Natural killer cell (primary cell): Measurements from ENCODE around the gene PSMC3IP. TPM values are rescaled to one million over a fixed set of nuclear protein-coding genes. Genes with fewer than 3 reads are reported as not detected.

Source experiments
- ATAC-seq, 3 donors: fragments of 150-1000 bp in 2 of 3; fragments of 200-7000 bp in 1 of 3; cut with Tn5 transposase; 1 replicate in 1 of 3; 2 replicates in 2 of 3; pipeline ENCODE4 v1.10.0; 2021; ENCODE audit warnings: mild to moderate bottlenecking in 2 of 3, moderate library complexity in 2 of 3
- DNase-seq, 2 donors: peaks; one replicate each; pipeline versions ENCODE4 v3.0.0 to v3.0.0-alpha.2; 2013 to 2021; ENCODE audit warnings: mixed read lengths in 1 of 2
- H3K27ac ChIP-seq: one replicate; pipeline ENCODE4 v1.5.1; 2013; ENCODE audit warnings: mild to moderate bottlenecking, low read length
- H3K27me3 ChIP-seq: one replicate; pipeline ENCODE4 v1.6.1; 2013; ENCODE audit warnings: low read length; ENCODE audit not compliant: control insufficient read depth, insufficient read depth
- H3K36me3 ChIP-seq: one replicate; pipeline ENCODE4 v1.6.1; 2013; ENCODE audit warnings: low read length; ENCODE audit not compliant: control insufficient read depth, insufficient read depth
- H3K4me1 ChIP-seq: one replicate; pipeline ENCODE4 v1.6.1; 2013; ENCODE audit warnings: low read length; ENCODE audit not compliant: control insufficient read depth, insufficient read depth
- H3K4me3 ChIP-seq: one replicate; pipeline ENCODE4 v1.5.1; 2013; ENCODE audit warnings: low read length
- H3K9me3 ChIP-seq: one replicate; pipeline ENCODE4 v1.6.1; 2013; ENCODE audit warnings: low read length; ENCODE audit not compliant: control insufficient read depth, insufficient read depth
- H3K27ac Mint-ChIP-seq, 2 donors: one replicate each; pipeline ENCODE4 v1.8.0; 2022; ENCODE audit warnings: mild to moderate bottlenecking in 2 of 2, mixed read lengths in 2 of 2, moderate library complexity in 1 of 2
- H3K27me3 Mint-ChIP-seq, 2 donors: one replicate each; pipeline ENCODE4 v1.8.0; 2022; ENCODE audit warnings: low read depth in 2 of 2, mixed read lengths in 2 of 2
- H3K36me3 Mint-ChIP-seq: one replicate; pipeline ENCODE4 v1.8.0; 2022; ENCODE audit warnings: mixed read lengths
- H3K4me1 Mint-ChIP-seq, 2 donors: one replicate each; pipeline ENCODE4 v1.8.0; 2022; ENCODE audit warnings: mixed read lengths in 2 of 2
- H3K4me3 Mint-ChIP-seq: one replicate; pipeline ENCODE4 v1.8.0; 2022; ENCODE audit warnings: mild to moderate bottlenecking, moderate library complexity, mixed read lengths
- H3K9me3 Mint-ChIP-seq, 2 donors: one replicate each; pipeline ENCODE4 v1.8.0; 2022; ENCODE audit warnings: mixed read lengths in 2 of 2
- WGBS: methylation state at CpG from one replicate; pipeline ENCODE4 v1.1.7; 2013; ENCODE audit warnings: missing lambda C conversion rate; ENCODE audit not compliant: insufficient coverage; 5-methylcytosine and 5-hydroxymethylcytosine counted together
- intact Hi-C: fragments of 100-400 bp; cut with micrococcal nuclease; formaldehyde crosslinking; loops from one replicate; pipeline ENCODE4 v1.14.2; 2022
- total RNA-seq, 4 donors: library from RNA; stranded (reverse); fragments of 120-200 nt in 1 of 4; gene quantifications; one replicate each; pipeline versions ENCODE4 v1.2.3 to v1.2.4, GENCODE V29; 2013 to 2022
- TF ChIP-seq, protein P1 (sequence below): fragments of 200-600 bp; IDR thresholded peaks from one replicate; pipeline ENCODE4 v1.8.0; 2022; ENCODE audit warnings: antibody characterized with exemption

PSMC3IP gene
- total RNA-seq, 3 donors from 2014 or later (not counting 1 experiment from before 2014, with no cell fraction given) = 5.0 to 6.2 (median 5.7) TPM

DNA sequence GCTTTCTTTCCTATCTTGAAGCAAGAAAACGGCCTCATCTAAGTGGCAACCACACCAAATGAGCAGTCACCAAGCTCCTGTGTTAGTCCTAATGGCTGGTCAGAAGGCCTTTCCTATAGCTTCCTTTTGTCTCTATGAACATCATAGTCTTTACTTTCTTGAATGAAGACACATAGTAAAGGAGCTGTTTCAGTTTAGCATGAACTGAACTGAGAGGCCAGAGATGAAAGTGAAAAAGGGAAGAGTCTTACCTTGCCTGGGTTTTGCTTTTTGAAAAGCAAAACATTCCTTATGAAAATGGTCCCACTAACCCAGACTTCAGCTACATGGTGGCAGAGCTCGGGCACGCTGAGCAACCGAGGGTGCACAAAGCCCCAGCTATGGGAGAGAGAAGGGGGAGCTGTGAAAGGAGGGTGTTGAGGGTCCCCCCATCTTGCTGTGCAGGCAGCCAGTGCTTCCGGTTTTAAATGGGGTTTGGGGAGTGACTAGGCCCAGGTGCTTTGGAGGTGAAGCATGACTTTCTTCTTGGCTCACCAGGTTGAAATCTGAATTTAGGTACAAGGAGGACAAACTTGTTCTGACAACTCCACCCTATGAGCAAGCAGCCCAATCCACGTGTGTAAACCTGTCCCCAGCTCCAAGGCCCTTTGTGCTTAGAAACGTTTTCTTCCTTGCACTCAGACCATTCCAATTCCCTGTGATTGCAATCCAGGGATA is 9.1 kb upstream of the PSMC3IP start:
- H3K27me3 Mint-ChIP-seq = no peaks in the 10 kb centered on the region
- no peak overlapping the region for H3K4me3 ChIP-seq
- intact Hi-C loops = no loop called here

DNA sequence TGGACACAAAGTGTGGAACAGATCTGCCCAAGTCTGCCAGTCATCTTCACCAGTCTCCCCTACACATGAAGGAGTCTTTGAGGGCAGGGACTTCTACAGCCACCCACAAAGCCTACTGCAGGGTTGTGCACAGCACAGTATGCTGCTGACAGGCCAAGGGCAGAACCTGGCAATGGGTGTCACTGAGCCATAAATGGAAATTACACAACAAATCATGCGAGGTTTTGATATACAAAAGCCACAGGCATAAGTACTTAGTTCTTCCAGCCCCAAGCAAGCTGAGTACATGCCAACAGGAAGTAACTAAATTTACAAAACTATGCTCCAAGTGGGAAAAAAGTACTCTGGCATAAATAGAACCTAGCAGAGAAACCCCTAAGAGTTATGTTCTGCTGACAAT is 7.8 kb upstream of the PSMC3IP start:
- WGBS = 82% methylated on average over 1 of the region's 1 CpG
- Histone ChIP-seq H3K9me3 (no peaks in the 10 kb centered on the region), H3K36me3 (peaks cover 81% of the 10 kb centered on the region), H3K27me3 (no peaks in the 10 kb centered on the region), H3K27ac (no peak overlapping the region), H3K4me1 (peaks cover 3% of the 10 kb centered on the region), H3K4me3 (no peak overlapping the region)
- peaks cover 5 to 15% of the 10 kb centered on the region in 2 donors for H3K4me1 Mint-ChIP-seq
- H3K27ac Mint-ChIP-seq = no peak overlapping the region
- H3K4me3 Mint-ChIP-seq = no peak overlapping the region
- no peaks in the 10 kb centered on the region for H3K9me3 Mint-ChIP-seq
- DNase-seq = no peak
- H3K27me3 Mint-ChIP-seq = no peaks in the 10 kb centered on the region
- peaks cover 7% of the 10 kb centered on the region for H3K36me3 Mint-ChIP-seq
- ATAC-seq = no peak
- intact Hi-C loops = no loop called here
- TF ChIP-seq, protein P1, sequence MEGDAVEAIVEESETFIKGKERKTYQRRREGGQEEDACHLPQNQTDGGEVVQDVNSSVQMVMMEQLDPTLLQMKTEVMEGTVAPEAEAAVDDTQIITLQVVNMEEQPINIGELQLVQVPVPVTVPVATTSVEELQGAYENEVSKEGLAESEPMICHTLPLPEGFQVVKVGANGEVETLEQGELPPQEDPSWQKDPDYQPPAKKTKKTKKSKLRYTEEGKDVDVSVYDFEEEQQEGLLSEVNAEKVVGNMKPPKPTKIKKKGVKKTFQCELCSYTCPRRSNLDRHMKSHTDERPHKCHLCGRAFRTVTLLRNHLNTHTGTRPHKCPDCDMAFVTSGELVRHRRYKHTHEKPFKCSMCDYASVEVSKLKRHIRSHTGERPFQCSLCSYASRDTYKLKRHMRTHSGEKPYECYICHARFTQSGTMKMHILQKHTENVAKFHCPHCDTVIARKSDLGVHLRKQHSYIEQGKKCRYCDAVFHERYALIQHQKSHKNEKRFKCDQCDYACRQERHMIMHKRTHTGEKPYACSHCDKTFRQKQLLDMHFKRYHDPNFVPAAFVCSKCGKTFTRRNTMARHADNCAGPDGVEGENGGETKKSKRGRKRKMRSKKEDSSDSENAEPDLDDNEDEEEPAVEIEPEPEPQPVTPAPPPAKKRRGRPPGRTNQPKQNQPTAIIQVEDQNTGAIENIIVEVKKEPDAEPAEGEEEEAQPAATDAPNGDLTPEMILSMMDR = no peak

More for the DNA sequence above, 9.1 kb upstream of the PSMC3IP start:
- H3K27ac ChIP-seq = no peak overlapping the region
- Mint-ChIP-seq H3K36me3 (peaks cover 7% of the 10 kb centered on the region), H3K9me3 (no peaks in the 10 kb centered on the region), H3K4me3 (no peak overlapping the region), H3K4me1 (peaks cover 5 to 15% of the 10 kb centered on the region in 2 donors), H3K27ac (peak overlapping the region in 1 of 2 donors; percentile 62)
- no peaks in the 10 kb centered on the region for H3K9me3 ChIP-seq
- peaks cover 3% of the 10 kb centered on the region for H3K4me1 ChIP-seq
- TF ChIP-seq, protein P1 = no peak
- ATAC-seq (no peak), DNase-seq (no peak)
- no peaks in the 10 kb centered on the region for H3K27me3 ChIP-seq
- H3K36me3 ChIP-seq = peaks cover 81% of the 10 kb centered on the region
- WGBS = 85% methylated on average over 7 of the region's 7 CpGs

DNA sequence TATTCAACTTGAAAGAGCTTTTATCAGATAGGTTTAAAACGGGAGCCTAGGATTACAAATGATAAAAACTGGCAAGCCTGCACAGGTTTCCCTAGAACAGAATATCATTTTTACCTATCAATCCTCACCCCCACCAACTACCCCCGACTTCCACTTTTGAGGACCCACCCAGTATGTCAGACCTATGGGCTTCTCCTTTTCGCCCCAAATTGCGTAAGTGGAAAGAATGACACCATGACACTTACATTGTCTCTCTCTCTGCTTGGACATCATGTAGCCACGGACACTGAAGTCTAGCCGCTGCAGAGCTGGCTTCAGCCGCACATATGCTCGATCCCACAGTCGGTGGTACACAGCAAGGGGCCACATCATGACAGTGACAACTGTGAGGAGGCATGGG is 7.4 kb upstream of the PSMC3IP start:
- H3K27me3 Mint-ChIP-seq = no peaks in the 10 kb centered on the region
- H3K9me3 Mint-ChIP-seq = no peaks in the 10 kb centered on the region
- DNase-seq (no peak), ATAC-seq (peak in 1 of 3 donors; percentile 46)
- peaks cover 7% of the 10 kb centered on the region for H3K36me3 Mint-ChIP-seq
- no peaks in the 10 kb centered on the region for H3K27me3 ChIP-seq
- TF ChIP-seq, protein P1 = no peak
- H3K36me3 ChIP-seq = peaks cover 83% of the 10 kb centered on the region
- peaks cover 5 to 15% of the 10 kb centered on the region in 2 donors for H3K4me1 Mint-ChIP-seq
- H3K9me3 ChIP-seq = no peaks in the 10 kb centered on the region
- H3K27ac ChIP-seq = no peak overlapping the region
- no peak overlapping the region for H3K4me3 Mint-ChIP-seq
- H3K27ac Mint-ChIP-seq = no peak overlapping the region
- intact Hi-C loops = no loop called here
- peaks cover 3% of the 10 kb centered on the region for H3K4me1 ChIP-seq
- WGBS = 94% methylated on average over 9 of the region's 9 CpGs
- H3K4me3 ChIP-seq = no peak overlapping the region
